ENCODE measurements around the gene NLRP5. TPM values are rescaled to one million over a fixed set of nuclear protein-coding genes. Genes with fewer than 3 reads are reported as not detected.

The NLRP5 gene
- total RNA-seq, 1 donor from 2014 or later: 0.24 TPM

Other genes starting within 250 kb of the NLRP5 start
- gene NLRP9, start 248.4 kb upstream of the NLRP5 start, total RNA-seq (ENCODE audit: insufficient read depth, low replicate concordance): 1.2 TPM
- gene RFPL4A, start 227.7 kb upstream of the NLRP5 start, total RNA-seq (ENCODE audit: insufficient read depth, low replicate concordance): not detected
- 20.2 TPM for gene RFPL4AL1, start 217.7 kb upstream of the NLRP5 start, total RNA-seq (ENCODE audit: insufficient read depth, low replicate concordance)
- gene NLRP11, start 154.8 kb upstream of the NLRP5 start, total RNA-seq (ENCODE audit: insufficient read depth, low replicate concordance): 0.48 TPM
- 0.24 TPM for gene NLRP4, start 150.2 kb upstream of the NLRP5 start, total RNA-seq (ENCODE audit: insufficient read depth, low replicate concordance)
- 1.2 TPM for gene NLRP13, start 54.4 kb upstream of the NLRP5 start, total RNA-seq (ENCODE audit: insufficient read depth, low replicate concordance)
- gene NLRP8, start 38.9 kb upstream of the NLRP5 start, total RNA-seq (ENCODE audit: insufficient read depth, low replicate concordance): 0.72 TPM
- gene ZNF787, start 134.5 kb downstream of the NLRP5 start, total RNA-seq (ENCODE audit: insufficient read depth, low replicate concordance): 13.2 TPM
- gene ZNF444, start 154.5 kb downstream of the NLRP5 start, total RNA-seq (ENCODE audit: insufficient read depth, low replicate concordance): 15.2 TPM
- not detected for gene GALP, start 189.2 kb downstream of the NLRP5 start, total RNA-seq (ENCODE audit: insufficient read depth, low replicate concordance)
- gene ZSCAN5B, start 211.0 kb downstream of the NLRP5 start, total RNA-seq (ENCODE audit: insufficient read depth, low replicate concordance): 7.2 TPM
- gene ZSCAN5C, start 215.5 kb downstream of the NLRP5 start, total RNA-seq (ENCODE audit: insufficient read depth, low replicate concordance): not detected

All from umbilical cord (tissue), 1 donor.